Thymus (tissue), 11 donors: Measurements from ENCODE around the gene CGN. TPM values are rescaled to one million over a fixed set of nuclear protein-coding genes. Genes with fewer than 3 reads are reported as not detected.
"Not testable (repeated sequence)": the region's sequence is repeated elsewhere in the genome, so short reads cannot be mapped to it uniquely, and the experiment has no call there.

Source experiments
- DNase-seq, 9 donors: peaks; one replicate each; pipeline ENCODE4 v3.0.0-alpha.2; 2013; ENCODE audit warnings: low spot score in 9 of 9, low read depth in 6 of 9, missing footprints in 1 of 9
- H3K27ac ChIP-seq, 2 donors: one replicate each; pipeline ENCODE4 v1.5.1; 2013; ENCODE audit warnings: control low read depth in 1 of 2, low read depth in 1 of 2, low read length in 1 of 2, mild to moderate bottlenecking in 1 of 2, moderate library complexity in 1 of 2
- H3K27me3 ChIP-seq, 2 donors: one replicate each; pipeline ENCODE4 v1.5.1; 2013; ENCODE audit warnings: low read length in 1 of 2; ENCODE audit not compliant: control insufficient read depth in 2 of 2, insufficient read depth in 1 of 2
- H3K36me3 ChIP-seq, 2 donors: one replicate each; pipeline ENCODE4 v1.5.1; 2013; ENCODE audit warnings: low read length in 1 of 2, mild to moderate bottlenecking in 1 of 2, moderate library complexity in 1 of 2; ENCODE audit not compliant: control insufficient read depth in 2 of 2, insufficient read depth in 2 of 2
- H3K4me1 ChIP-seq, 2 donors: one replicate each; pipeline ENCODE4 v1.5.1; 2013; ENCODE audit warnings: low read length in 2 of 2; ENCODE audit not compliant: control insufficient read depth in 2 of 2, insufficient read depth in 2 of 2
- H3K4me3 ChIP-seq, 2 donors: one replicate each; pipeline ENCODE4 v1.5.1; 2013; ENCODE audit warnings: low read length in 2 of 2, control low read depth in 1 of 2, mild to moderate bottlenecking in 1 of 2
- H3K9me3 ChIP-seq, 2 donors: one replicate each; pipeline ENCODE4 v1.5.1; 2013; ENCODE audit warnings: low read length in 1 of 2, mild to moderate bottlenecking in 1 of 2; ENCODE audit not compliant: control insufficient read depth in 2 of 2, insufficient read depth in 1 of 2
- WGBS: extraction: QIAGEN DNeasy Blood & Tissue Kit; methylation state at CpG from one replicate; pipeline ENCODE4 v1.1.7; 2013; 5-methylcytosine and 5-hydroxymethylcytosine counted together
- polyA plus RNA-seq: library from polyadenylated mRNA; stranded (reverse); fragments of 200-250 nt; gene quantifications from one replicate; pipeline ENCODE4 v1.2.3, GENCODE V29; 2013
- total RNA-seq: library from RNA; stranded (reverse); fragments of 120-200 nt; gene quantifications from one replicate; pipeline ENCODE4 v1.2.4, GENCODE V29; 2013
- donor health status: healthy.

Gene CGN
- total and polyA plus RNA-seq, 2 donors: 0.90 to 2.8 TPM

DNA sequence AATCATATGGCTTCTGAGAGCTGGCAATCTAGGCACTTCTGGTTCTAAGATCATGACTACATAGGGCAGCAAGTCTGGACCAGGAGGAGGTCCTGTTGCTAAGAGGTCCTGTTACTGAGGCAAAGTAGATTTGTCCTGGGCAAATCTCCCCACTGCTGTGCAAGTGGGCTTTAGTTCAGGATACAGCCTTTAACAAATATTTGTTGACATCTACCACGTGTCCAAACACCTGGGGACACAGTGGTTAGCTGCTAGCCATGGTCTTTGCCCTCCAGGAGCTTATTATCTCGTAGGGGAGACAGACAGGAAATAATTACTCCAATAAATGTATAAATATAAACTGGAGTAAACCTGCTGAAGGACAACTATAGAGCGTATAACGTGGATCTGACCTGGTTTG, 3.2 kb downstream of the CGN start:
- 96% methylated on average over 4 of the region's 4 CpGs for WGBS
- DNase-seq: no peak
- no peaks in the 10 kb centered on the region for H3K9me3 ChIP-seq
- H3K27me3 ChIP-seq: peaks cover 0 to 24% of the 10 kb centered on the region in 2 donors
- H3K4me1 ChIP-seq: peaks cover 13 to 35% of the 10 kb centered on the region in 2 donors
- H3K27ac ChIP-seq: no peak overlapping the region
- H3K36me3 ChIP-seq: no peaks in the 10 kb centered on the region
- no peak overlapping the region for H3K4me3 ChIP-seq

DNA sequence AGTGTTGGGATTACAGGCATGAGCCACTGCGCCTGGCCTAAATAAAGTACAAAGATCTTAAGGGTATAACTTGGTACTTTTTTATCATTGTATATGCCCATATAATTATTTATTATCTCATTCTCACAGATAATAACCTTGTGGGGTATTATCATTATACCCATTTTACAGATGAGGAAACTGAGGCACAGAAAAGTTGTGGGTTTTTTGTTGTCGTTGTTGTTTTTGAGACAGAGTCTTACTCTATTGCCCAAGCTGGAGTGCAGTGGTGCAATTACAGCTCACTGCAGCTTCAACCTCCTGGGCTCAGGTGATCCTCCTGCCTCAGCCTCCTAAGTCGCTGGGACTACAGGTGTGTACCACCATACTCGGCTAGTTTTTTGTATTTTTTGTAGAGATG, 4.1 kb downstream of the CGN start:
- no peaks in the 10 kb centered on the region for H3K9me3 ChIP-seq
- peaks cover 0 to 17% of the 10 kb centered on the region in 2 donors for H3K27me3 ChIP-seq
- no peak for DNase-seq
- WGBS: 86% methylated on average over 4 of the region's 4 CpGs
- H3K36me3 ChIP-seq: no peaks in the 10 kb centered on the region
- H3K4me3 ChIP-seq: no peak overlapping the region
- no peak overlapping the region for H3K27ac ChIP-seq
- peaks cover 10 to 31% of the 10 kb centered on the region in 2 donors for H3K4me1 ChIP-seq

DNA sequence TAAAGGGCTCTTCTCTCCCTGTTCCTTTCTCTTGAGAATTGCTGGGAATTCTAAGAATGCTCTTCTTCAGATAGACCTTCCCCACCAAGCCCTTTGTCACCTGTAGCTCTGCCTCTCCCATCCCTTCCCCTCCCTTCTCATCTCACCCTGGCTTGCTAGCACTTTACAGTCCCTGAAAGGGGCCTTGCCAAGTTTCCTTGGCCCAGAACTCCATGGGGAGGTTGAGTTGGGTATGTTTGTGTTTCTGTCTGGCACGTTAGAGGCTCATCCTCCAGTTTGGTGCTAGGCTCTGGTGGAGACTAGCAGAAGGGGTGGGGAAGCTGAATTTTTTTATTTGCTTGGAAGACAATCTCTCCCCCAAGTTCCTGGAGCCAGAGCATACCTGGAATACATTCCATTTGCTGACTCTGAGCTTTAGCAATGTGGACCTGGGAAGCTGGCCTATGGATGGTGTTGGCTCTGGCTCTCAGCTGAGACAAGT, 4.9 kb downstream of the CGN start:
- Histone ChIP-seq H3K27ac (no peak overlapping the region), H3K4me3 (no peak overlapping the region), H3K27me3 (peaks cover 0 to 14% of the 10 kb centered on the region in 2 donors), H3K36me3 (no peaks in the 10 kb centered on the region), H3K9me3 (no peaks in the 10 kb centered on the region), H3K4me1 (peaks cover 8 to 25% of the 10 kb centered on the region in 2 donors)
- DNase-seq: no peak
- 94% methylated on average over 1 of the region's 1 CpG for WGBS

DNA sequence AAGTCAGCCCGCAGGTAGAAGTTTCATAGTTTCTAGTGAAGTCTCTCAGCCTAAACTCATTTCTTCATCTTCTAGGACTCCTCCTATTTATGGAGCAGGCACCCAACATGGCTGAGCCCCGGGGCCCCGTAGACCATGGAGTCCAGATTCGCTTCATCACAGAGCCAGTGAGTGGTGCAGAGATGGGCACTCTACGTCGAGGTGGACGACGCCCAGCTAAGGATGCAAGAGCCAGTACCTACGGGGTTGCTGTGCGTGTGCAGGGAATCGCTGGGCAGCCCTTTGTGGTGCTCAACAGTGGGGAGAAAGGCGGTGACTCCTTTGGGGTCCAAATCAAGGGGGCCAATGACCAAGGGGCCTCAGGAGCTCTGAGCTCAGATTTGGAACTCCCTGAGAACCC, 7.2 kb downstream of the CGN start:
- no peaks in the 10 kb centered on the region for H3K9me3 ChIP-seq
- DNase-seq: no peak
- WGBS: 99% methylated on average over 12 of the region's 12 CpGs

DNA sequence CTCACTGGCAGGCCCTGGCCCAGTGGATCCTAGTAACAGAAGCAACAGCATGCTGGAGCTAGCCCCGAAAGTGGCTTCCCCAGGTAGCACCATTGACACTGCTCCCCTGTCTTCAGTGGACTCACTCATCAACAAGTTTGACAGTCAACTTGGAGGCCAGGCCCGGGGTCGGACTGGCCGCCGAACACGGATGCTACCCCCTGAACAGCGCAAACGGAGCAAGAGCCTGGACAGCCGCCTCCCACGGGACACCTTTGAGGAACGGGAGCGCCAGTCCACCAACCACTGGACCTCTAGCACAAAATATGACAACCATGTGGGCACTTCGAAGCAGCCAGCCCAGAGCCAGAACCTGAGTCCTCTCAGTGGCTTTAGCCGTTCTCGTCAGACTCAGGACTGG, 7.7 kb downstream of the CGN start:
- Histone ChIP-seq H3K4me3 (no peak overlapping the region), H3K27me3 (no peaks in the 10 kb centered on the region), H3K4me1 (no peaks in the 10 kb centered on the region), H3K36me3 (no peaks in the 10 kb centered on the region), H3K27ac (no peak overlapping the region), H3K9me3 (no peaks in the 10 kb centered on the region)
- 98% methylated on average over 15 of the region's 15 CpGs for whole genome bisulfite sequencing
- DNase-seq: no peak

More for the DNA sequence above, 7.2 kb downstream of the CGN start:
- no peaks in the 10 kb centered on the region for H3K27me3 ChIP-seq
- H3K36me3 ChIP-seq: no peaks in the 10 kb centered on the region
- H3K4me1 ChIP-seq: peaks cover 0 to 3% of the 10 kb centered on the region in 2 donors
- H3K4me3 ChIP-seq: no peak overlapping the region
- H3K27ac ChIP-seq: no peak overlapping the region

DNA sequence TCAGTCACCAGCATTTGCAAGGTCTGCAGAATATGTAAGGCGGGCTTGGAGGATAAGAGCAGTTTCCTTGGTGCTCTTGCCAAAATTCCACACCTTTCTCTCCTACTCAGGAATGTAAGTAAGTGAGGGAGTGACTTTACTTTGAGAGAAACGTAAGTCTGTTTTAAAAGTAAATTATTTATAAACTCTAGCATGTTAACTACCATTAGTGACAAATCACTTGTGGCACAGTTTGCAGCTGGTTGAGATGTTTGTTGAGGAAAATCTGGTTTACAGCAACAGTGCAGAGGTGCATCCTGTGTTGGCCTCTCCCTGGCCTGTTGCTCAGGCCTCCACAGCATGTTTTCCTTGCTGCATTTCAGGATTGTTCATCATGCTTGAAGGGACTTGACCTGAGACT, 8.5 kb downstream of the CGN start:
- no peaks in the 10 kb centered on the region for H3K9me3 ChIP-seq
- no peak overlapping the region for H3K4me3 ChIP-seq
- no peak for DNase-seq
- no peaks in the 10 kb centered on the region for H3K36me3 ChIP-seq
- no peak overlapping the region for H3K27ac ChIP-seq
- no peaks in the 10 kb centered on the region for H3K27me3 ChIP-seq
- WGBS: 97% methylated on average over 2 of the region's 2 CpGs
- H3K4me1 ChIP-seq: no peaks in the 10 kb centered on the region

DNA sequence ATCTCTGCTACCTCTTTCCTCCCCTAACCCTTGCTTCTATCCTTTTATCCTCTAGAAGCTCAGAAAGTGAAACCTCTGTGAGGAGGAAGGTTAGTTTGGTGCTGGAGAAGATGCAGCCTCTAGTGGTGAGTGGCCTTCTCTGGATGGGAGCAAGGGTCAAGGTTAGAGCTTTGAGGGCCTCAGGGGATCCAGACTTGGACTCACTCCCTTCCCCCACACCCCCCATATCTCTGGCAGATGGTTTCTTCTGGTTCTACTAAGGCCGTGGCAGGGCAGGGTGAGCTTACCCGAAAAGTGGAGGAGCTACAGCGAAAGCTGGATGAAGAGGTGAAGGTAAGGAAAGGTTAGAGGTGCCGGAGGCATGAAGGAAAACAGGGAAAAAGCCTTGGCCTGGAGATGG, 9.2 kb downstream of the CGN start:
- no peak for DNase-seq
- 97% methylated on average over 4 of the region's 4 CpGs for WGBS
- no peak overlapping the region for H3K4me3 ChIP-seq
- no peaks in the 10 kb centered on the region for H3K9me3 ChIP-seq
- no peaks in the 10 kb centered on the region for H3K27me3 ChIP-seq
- H3K4me1 ChIP-seq: no peaks in the 10 kb centered on the region
- no peak overlapping the region for H3K27ac ChIP-seq
- H3K36me3 ChIP-seq: no peaks in the 10 kb centered on the region

DNA sequence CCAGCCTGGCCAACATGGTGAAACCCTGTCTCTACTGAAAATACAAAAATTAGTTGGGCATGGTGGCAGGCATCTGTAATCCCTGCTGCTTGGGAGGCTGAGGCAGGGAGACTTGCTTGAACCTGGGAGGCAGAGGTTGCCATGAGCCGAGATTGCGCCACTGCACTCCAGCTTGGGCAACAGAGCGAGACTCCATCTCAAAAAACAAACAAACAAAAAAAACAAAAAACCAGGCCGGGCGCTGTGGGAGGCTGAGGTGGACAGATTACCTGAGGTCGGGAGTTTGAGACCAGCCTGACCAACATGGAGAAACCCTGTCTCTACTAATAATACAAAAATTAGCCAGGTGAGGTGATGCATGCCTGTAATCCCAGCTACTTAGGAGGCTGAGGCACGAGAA, 11.2 kb downstream of the CGN start:
- not testable (repeated sequence) for H3K27ac ChIP-seq, H3K27me3 ChIP-seq, H3K36me3 ChIP-seq, H3K4me3 ChIP-seq, DNase-seq, H3K4me1 ChIP-seq, H3K9me3 ChIP-seq
- 97% methylated on average over 7 of the region's 7 CpGs for WGBS

DNA sequence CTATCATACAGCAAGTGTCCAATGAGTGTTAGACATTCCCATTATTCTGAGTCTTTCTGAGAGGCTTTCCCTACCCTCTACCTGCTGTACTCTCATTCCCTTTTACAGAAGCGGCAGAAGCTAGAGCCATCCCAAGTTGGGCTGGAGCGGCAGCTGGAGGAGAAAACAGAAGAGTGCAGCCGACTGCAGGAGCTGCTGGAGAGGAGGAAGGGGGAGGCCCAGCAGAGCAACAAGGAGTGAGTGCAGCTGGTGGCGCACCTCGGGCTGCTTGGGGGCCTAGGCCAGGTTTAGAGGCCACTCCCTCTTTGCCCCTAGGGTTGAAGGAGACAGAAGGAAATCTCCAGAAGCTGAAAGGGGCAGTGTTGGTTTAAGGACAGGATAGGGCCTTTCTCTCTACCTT, 12.1 kb downstream of the CGN start:
- 95% methylated on average over 5 of the region's 5 CpGs for WGBS
- DNase-seq: no peak
- H3K4me3 ChIP-seq: no peak overlapping the region
- H3K36me3 ChIP-seq: no peaks in the 10 kb centered on the region
- no peaks in the 10 kb centered on the region for H3K27me3 ChIP-seq
- H3K4me1 ChIP-seq: no peaks in the 10 kb centered on the region
- H3K27ac ChIP-seq: no peak overlapping the region
- no peaks in the 10 kb centered on the region for H3K9me3 ChIP-seq

DNA sequence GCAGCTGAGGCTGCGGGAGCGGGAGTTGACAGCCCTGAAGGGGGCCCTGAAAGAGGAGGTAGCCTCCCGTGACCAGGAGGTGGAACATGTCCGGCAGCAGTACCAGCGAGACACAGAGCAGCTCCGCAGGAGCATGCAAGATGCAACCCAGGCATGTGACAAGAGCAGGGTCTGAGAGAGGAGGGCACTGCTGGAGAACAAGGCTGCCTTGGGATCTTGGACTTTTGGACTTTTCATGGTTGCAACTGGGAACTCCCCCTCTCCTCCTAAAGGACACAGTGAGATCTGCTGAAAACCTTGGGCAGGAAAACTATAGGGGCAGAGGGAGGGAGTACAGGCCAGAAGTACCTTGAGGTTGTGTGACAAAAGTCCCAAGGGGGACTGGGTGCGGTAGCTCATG, 13.5 kb downstream of the CGN start:
- no peak overlapping the region for H3K4me3 ChIP-seq
- no peaks in the 10 kb centered on the region for H3K9me3 ChIP-seq
- 96% methylated on average over 7 of the region's 7 CpGs for WGBS
- no peak for DNase-seq
- peaks cover 0 to 3% of the 10 kb centered on the region in 2 donors for H3K36me3 ChIP-seq
- H3K27me3 ChIP-seq: no peaks in the 10 kb centered on the region
- H3K27ac ChIP-seq: no peak overlapping the region
- no peaks in the 10 kb centered on the region for H3K4me1 ChIP-seq
